Measurements from ENCODE around the gene C19orf25.
"Not testable (repeated sequence)": the region's sequence is repeated elsewhere in the genome, so short reads cannot be mapped to it uniquely, and the experiment has no call there.

Gene C19orf25

DNA sequence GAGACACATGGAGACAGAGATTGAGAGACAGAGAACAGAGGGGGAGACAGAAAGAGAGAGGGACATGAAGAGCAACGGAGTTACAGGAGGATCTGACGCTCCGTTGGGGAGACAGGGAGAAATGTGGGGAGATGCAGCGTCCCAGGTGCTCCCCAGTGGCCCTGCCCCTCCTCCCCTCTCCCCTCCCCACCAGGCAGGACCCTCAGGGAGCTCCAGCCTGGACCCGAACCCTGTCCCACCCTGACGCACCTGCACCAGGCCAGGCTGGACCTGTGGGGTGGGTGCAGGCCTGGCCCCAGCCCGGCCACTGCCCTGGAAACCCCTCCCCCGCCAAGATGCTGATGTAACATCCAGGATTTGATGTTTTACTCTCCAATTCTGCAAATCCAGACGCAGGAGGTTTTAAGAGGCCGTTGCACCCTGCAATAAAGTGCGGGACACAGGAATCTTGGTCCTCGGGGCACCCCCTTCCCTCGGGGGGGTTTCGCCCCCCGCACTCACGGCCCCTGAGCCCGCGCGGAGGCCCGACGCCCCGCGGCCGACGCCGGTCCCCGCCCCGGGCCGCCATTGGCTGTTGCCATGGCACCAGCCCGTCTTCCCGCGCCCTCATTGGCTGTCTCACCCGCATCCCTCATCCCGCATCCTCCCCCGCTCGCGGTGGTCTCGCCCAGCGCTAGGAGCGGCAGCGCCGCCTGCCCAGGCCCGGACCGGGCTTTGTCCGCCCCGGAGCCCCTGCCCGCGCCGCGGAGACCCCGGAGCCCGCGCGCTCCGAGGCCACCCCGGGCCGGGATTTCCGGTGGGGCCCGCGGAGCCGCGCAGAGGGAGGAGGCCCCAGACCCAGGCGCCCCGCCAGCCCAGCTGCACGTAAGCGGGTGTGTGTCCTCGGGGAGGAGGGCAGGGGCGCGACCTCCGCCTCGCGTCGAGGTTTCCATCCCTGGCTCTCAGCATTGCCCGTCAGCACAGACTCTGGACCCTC, 29.3 kb downstream of the C19orf25 start, which contains the start of gene APC2:
TSS of gene APC2 (plus strand) at position 655 of the 976 bp plus-strand sequence. CDS start 2,881 bp downstream, outside the sequence.
- no peak for DNase-seq (ENCODE audit: low read depth)

- DNase-seq (ENCODE audit: low read depth), result no peak
Measured at GRCh38 chr19:1447944-1448343, 31.1 kb downstream of the C19orf25 start.

DNA sequence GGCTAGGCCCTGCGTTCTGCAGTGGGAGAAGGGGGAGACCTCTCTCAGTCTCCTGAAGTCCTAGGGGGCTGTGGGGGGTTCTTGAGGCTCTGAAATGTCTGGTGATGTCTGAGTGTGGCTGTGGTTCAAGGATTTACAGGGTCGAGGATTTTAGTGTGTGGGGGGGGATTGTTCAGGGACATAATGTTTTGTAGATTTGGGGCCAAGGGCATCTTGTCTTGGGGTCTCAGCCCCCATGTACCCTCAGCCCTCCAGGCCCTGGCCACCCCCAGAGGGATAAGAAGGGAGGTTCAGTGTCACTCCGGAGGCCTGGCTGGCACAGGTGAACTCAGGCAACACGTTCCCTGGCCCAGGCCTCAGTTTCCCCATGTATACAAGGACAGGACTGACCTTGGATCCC, 31.5 kb downstream of the C19orf25 start:
- DNase-seq (ENCODE audit: low read depth), result no peak

GRCh38 chr19:1446713-1447481, 32.1 kb downstream of the C19orf25 start:
- no peak for DNase-seq (ENCODE audit: low read depth)

DNA sequence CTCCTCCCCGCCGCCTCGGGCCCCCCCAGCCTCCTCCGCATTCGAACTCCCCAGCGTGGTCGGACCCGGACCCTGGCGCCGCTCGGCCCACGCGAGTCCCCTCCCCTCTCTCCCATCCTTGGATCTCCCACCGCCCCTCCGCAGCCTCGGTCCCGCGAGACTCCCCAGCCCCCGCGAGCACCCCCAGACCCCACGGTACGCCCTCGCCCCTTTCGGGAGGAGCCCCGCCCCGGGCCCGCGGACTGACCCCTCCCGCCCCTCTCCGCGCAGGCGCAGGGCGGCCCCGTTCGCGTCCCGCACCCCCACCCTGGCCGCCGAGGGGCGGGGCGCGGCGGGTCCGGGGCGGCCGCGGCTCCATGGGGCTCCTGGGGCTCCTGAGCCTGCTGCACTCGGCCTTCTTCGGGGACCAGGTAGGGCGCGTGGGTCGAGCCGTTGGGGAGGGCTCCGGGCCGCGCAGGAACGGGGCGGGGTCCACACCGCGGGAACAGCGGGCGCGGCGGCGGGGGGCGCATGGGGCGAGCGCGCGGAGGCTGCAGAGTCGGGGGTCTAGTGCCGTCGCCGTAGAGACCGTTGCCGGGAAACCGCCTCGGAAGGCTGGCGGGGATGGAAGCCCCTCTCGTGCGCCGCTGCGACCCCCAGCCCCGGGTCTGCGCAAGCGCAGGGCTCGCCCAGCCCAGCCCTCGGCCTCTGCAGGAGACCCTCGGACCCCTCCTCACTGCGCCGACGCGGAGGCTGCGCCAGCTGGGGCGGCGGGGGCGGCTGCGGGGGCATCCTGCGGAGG, 32.9 kb downstream of the C19orf25 start:
- no peak for DNase-seq (ENCODE audit: low read depth)

- no peak for DNase-seq (ENCODE audit: low read depth)
Measured at GRCh38 chr19:1445185-1445931, 33.7 kb downstream of the C19orf25 start.

GRCh38 chr19:1441677-1442438, 37.2 kb downstream of the C19orf25 start:
- no peak for DNase-seq (ENCODE audit: low read depth)

DNA sequence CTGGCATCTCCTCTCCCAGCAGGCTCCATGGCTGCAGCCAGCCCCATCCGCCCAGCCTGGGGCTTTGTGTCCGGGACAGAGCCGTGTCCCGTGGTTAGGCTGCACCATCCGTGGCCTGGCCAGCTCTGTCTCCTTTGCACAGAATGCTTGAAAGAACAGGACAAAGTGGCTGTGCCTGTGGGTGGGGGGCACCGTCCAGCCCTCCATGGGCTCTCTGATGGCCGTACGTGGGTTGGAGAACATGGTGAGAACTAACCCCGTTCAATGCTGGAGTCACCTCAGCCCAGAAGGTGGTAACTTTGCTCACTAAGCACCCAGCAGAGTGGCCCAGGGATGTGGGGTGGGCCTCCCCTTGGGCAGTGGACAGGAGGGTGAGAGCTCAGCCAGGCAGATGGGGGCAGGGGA, 38.0 kb downstream of the C19orf25 start:
- DNase-seq (ENCODE audit: low read depth), result no peak

DNA sequence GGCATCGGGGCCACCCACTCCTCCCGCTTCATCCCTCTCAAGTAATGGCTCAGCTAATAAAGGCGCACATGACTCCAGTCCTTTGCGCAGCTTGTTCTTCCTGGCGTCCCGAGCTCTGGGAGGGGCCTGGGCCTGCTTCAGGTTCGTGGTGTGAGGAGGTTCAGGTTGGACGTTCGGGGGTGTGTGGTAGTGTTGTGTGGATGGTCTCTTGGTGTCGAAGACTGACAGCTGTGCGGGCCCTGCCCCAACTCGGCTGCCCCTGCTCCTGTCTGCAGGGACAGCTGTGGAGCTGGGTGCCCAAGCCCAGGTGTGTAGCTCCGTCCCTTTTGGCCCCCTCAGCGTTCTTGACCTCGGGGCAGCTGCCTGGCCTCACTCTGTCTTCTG, 38.6 kb downstream of the C19orf25 start:
- no peak for DNase-seq (ENCODE audit: low read depth)

GRCh38 chr19:1439525-1440417, 39.2 kb downstream of the C19orf25 start:
- DNase-seq (ENCODE audit: low read depth), result not testable (repeated sequence)

- no peak for DNase-seq (ENCODE audit: low read depth)
Measured at GRCh38 chr19:1438933-1439354, 40.1 kb downstream of the C19orf25 start.

- peak; percentile 83 for DNase-seq (ENCODE audit: low read depth)
Measured at GRCh38 chr19:1438035-1438932, 40.7 kb downstream of the C19orf25 start, which contains the start of gene RPS15. Gene RPS15, plus strand, starts transcription at chr19:1438396. Its CDS starts 30 bp downstream, at chr19:1438426.

GRCh38 chr19:1437609-1438008, 41.4 kb downstream of the C19orf25 start:
- DNase-seq (ENCODE audit: low read depth), result no peak

DNA sequence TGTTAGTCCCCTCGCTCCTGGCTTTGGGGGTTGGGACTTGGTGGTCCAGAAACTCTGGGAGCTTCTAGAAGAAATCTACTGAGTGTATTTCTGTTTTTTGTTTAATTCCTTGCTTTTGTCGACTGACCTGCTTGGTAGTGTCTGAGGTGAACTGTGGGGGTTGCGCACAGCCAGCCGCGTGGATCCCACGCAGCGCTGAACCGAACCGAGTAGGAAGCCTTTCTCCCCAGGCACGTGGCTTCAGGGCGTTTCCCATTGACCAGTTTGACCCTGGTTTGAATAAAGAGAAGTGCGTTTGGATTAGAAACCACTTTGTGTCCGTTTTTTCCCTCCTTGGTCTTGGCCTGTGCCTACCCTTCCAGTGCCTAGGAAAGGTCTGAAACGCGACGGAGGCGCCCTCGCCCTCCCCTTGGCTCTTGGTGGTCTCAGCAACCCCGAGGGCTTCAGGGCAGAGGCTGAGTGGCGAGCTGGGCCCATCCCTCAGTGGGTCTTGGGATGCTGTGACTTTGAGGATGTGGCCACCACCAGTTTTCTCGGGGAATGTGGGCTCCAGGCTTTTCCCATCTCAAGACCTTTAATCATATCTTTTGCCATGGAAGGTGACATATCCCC, 43.5 kb downstream of the C19orf25 start:
- DNase-seq (ENCODE audit: low read depth), result no peak

DNA sequence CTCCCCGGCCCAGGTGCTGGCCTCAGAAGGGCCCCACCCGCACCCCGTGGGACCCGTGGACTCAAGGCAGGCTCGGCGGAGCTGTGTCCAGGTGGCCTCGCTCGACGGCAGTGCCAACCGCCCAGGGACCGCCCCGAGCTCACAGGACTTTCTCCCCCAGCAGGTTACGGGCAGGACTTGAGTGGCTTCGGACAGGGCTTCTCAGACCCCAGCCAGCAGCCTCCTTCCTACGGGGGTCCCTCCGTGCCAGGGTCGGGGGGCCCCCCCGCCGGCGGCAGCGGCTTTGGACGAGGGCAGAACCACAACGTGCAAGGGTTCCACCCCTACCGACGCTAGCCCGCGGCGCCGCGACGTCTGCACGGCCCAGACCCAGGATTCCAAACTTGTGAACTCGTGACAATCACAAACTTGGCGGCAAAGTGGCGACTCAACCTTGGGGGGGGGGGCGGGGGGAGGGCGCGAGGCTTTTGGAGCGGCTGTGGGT, 44.4 kb downstream of the C19orf25 start:
- DNase-seq (ENCODE audit: low read depth), result no peak

- DNase-seq (ENCODE audit: low read depth), result no peak
Measured at GRCh38 chr19:1434040-1434366, 45.0 kb downstream of the C19orf25 start.

DNA sequence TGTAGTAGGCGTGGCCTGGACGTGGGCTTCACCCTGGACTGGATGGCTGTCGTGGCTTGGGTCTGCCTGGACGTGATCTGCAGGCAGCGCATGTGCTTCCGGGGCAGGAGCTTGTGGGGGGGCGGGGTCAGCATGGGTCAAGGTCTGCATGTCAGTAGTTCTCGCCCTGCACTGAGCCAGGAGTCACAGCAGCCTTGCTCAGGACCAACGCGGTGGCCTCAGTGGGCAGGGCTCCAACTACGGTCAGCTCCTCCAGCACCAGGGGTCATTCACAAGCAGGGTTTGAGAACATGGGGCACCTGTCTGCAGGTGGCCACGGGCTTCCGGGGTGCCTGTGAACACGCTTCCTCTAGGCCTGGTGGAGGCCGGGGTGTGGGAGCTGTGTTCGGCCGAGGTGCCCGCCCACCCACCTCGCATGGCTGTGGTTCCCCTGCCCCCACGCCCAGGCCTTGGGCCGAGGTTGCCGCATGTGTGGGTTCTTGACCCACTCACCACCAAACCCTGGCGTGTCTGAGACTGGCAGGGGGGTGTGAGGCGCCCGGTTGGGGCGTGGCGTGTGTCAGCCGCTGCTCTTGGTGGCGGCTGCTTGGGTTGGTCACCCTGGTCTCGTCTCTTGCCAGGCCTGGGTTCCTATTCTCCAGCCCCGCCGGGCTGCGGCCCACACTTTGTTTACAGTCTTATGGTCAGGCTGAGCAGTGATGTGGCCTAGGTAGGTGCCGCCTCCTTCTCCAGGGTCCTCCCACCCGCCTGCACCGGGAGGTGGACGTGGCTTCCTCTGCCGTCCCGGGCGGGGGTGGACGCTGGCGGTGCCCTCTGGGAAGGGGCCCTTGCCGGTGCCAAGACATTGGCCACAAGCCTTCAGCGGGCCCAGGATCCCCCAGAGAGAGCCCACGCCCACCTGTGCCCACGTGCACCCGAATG, 45.6 kb downstream of the C19orf25 start:
- no peak for DNase-seq (ENCODE audit: low read depth)
